ENCODE measurements around the gene LRPAP1.

GRCh38 chr4:3476341-3476747 is 55.9 kb downstream of the LRPAP1 start:
- TF ChIP-seq CTCF (IDR thresholded peaks at IDR 0.05) (no peak), POLR2A (IDR thresholded peaks at IDR 0.05) (no peak)

Data from body of pancreas (tissue), 4 donors.